Type B pancreatic cell (in vitro differentiated cells): ENCODE data around the gene NLRP1. TPM values are rescaled to one million over a fixed set of nuclear protein-coding genes. Genes with fewer than 3 reads are reported as not detected.

Experiments
- DNase-seq: peaks from one replicate; pipeline ENCODE4 v3.0.0; 2021; ENCODE audit warnings: mixed read lengths; ENCODE audit not compliant: unreplicated experiment; ENCODE audit errors: extremely low spot score
- H3K27ac Mint-ChIP-seq: 2 replicates; pipeline ENCODE4 v1.8.0; 2021; ENCODE audit warnings: mild to moderate bottlenecking, mixed read lengths
- H3K27me3 Mint-ChIP-seq: 2 replicates; pipeline ENCODE4 v1.8.0; 2021; ENCODE audit warnings: mixed read lengths
- H3K36me3 Mint-ChIP-seq: 2 replicates; pipeline ENCODE4 v1.8.0; 2021; ENCODE audit warnings: mixed read lengths
- H3K4me1 Mint-ChIP-seq: one replicate; pipeline ENCODE4 v1.8.0; 2021; ENCODE audit warnings: mixed read lengths; ENCODE audit not compliant: unreplicated experiment
- H3K4me3 Mint-ChIP-seq: 2 replicates; pipeline ENCODE4 v1.8.0; 2021; ENCODE audit warnings: mild to moderate bottlenecking, mixed read lengths
- H3K9me3 Mint-ChIP-seq: 2 replicates; pipeline ENCODE4 v1.8.0; 2021; ENCODE audit warnings: mixed read lengths
- CTCF ChIP-seq: fragments of 200-600 bp; sonication (generic); conservative IDR thresholded peaks from 2 replicates; pipeline ENCODE4 v1.5.0; 2021; ENCODE audit warnings: antibody characterized with exemption, mild to moderate bottlenecking
- total RNA-seq: library from RNA; stranded (reverse); gene quantifications from 2 replicates; pipeline ENCODE4 v1.2.1, GENCODE V29; 2021; ENCODE audit warnings: low replicate concordance

Gene NLRP1
- total RNA-seq, 1 donor from 2014 or later: 111 TPM

DNA sequence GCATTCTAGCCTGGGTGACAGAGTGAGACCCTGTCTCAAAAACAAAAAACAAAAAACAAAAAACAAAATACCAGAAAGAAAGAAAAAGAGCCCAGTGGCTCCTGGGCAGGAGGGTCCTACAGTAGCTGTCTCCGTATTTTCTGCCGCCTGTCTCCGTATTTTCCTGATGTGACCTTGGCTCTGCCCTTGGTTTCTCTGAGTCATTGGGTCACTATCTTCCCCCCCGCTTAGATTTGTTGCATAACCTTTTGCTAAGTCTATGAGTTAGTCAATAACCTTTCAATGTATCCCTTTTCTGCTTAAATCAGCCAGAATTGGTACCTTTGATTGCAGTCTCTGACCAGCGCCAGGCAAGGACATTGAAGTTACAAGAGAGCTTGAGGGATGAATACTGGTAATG lies 61.1 kb downstream of the NLRP1 start:
- DNase-seq: no peak
- Mint-ChIP-seq H3K9me3 (no peaks in the 10 kb centered on the region), H3K4me3 (no peak overlapping the region), H3K4me1 (peaks cover 16% of the 10 kb centered on the region), H3K36me3 (no peaks in the 10 kb centered on the region), H3K27me3 (peaks cover under 1% of the 10 kb centered on the region), H3K27ac (no peak overlapping the region)
- TF ChIP-seq CTCF: no peak

DNA sequence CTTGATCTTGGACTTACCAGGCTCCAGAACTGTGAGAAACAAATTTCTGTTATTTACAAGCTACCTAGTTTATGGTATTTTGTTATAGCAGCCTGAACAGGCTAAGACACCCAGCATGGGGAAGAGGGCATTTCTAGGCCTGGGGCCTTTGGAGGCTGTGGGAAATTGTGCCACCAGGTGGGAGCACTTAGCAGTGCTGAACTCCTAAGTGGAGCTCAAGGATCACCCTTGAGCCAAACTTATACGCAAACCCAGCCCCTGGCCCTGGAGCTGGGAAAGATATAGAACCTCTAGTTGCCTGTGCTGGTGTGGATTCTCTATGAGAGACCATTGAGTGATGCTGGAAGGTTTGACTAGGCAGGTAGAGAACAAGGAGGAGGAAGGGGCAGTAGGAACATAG lies 61.8 kb downstream of the NLRP1 start:
- no peak for DNase-seq
- Mint-ChIP-seq H3K9me3 (no peaks in the 10 kb centered on the region), H3K36me3 (no peaks in the 10 kb centered on the region), H3K27ac (no peak overlapping the region), H3K4me1 (peaks cover 15% of the 10 kb centered on the region), H3K4me3 (no peak overlapping the region), H3K27me3 (peaks cover 8% of the 10 kb centered on the region)
- no peak for TF ChIP-seq CTCF

GRCh38 chr17:5516060-5516792 lies 68.1 kb downstream of the NLRP1 start:
- H3K36me3 Mint-ChIP-seq: no peaks in the 10 kb centered on the region
- no peak for TF ChIP-seq CTCF
- no peaks in the 10 kb centered on the region for H3K4me1 Mint-ChIP-seq
- H3K4me3 Mint-ChIP-seq: no peak overlapping the region
- H3K27ac Mint-ChIP-seq: no peak overlapping the region
- H3K9me3 Mint-ChIP-seq: peaks cover 5% of the 10 kb centered on the region
- DNase-seq: no peak
- H3K27me3 Mint-ChIP-seq: peaks cover 24% of the 10 kb centered on the region

DNA sequence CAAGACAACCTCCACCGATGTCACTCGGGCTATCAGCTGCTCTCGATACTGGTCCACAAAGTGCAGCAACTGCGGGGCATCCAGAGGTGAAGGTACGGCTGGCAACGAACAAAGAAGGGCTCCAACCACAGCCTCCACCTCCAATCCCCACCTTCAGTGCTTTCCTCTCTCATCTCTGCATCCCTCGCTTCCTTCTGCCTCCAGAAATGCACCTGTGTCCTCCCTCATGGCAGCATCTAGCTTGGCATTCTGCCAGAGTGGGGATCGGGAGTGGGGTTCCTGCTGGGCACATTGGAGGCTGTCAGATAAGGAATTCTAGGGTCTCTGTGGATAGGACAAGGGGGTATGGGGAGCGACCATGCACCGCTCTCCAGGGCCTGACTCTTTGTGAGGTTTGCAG lies 69.3 kb downstream of the NLRP1 start:
- H3K9me3 Mint-ChIP-seq: peaks cover 5% of the 10 kb centered on the region
- no peak for DNase-seq
- H3K4me1 Mint-ChIP-seq: no peaks in the 10 kb centered on the region
- peaks cover 24% of the 10 kb centered on the region for H3K27me3 Mint-ChIP-seq
- no peak overlapping the region for H3K4me3 Mint-ChIP-seq
- H3K27ac Mint-ChIP-seq: no peak overlapping the region
- TF ChIP-seq CTCF: no peak
- no peaks in the 10 kb centered on the region for H3K36me3 Mint-ChIP-seq

- H3K36me3 Mint-ChIP-seq: no peaks in the 10 kb centered on the region
- H3K4me3 Mint-ChIP-seq: no peak overlapping the region
- H3K27ac Mint-ChIP-seq: no peak overlapping the region
- H3K9me3 Mint-ChIP-seq: peaks cover 5% of the 10 kb centered on the region
- no peaks in the 10 kb centered on the region for H3K4me1 Mint-ChIP-seq
- no peak for TF ChIP-seq CTCF
- DNase-seq: no peak
- H3K27me3 Mint-ChIP-seq: peaks cover 24% of the 10 kb centered on the region
Measured at GRCh38 chr17:5513628-5514027, 70.7 kb downstream of the NLRP1 start.
